GM21717 (cell line): Measurements from ENCODE around the gene SRRT.
"Not testable (repeated sequence)": the region's sequence is repeated elsewhere in the genome, so short reads cannot be mapped to it uniquely, and the experiment has no call there.

Experiments
- ATAC-seq: cut with Tn5 transposase; IDR thresholded peaks from one replicate; pipeline ENCODE4 v1.9.1; 2021; ENCODE audit warnings: mild to moderate bottlenecking, moderate library complexity; ENCODE audit not compliant: unreplicated experiment

SRRT gene

GRCh38 chr7:100854146-100854895 is 20.6 kb upstream of the SRRT start:
- ATAC-seq = no peak

GRCh38 chr7:100854899-100855298 is 20.0 kb upstream of the SRRT start:
- ATAC-seq = not testable (repeated sequence)

- no peak for ATAC-seq
Measured at GRCh38 chr7:100855515-100855914, 19.4 kb upstream of the SRRT start.

GRCh38 chr7:100856871-100857282 is 18.0 kb upstream of the SRRT start:
- ATAC-seq = no peak

GRCh38 chr7:100859856-100860255 is 15.0 kb upstream of the SRRT start:
- no peak for ATAC-seq

GRCh38 chr7:100860702-100861615 is 13.9 kb upstream of the SRRT start:
- ATAC-seq = no peak

- ATAC-seq = no peak
Measured at GRCh38 chr7:100861616-100861985, 13.3 kb upstream of the SRRT start.

- ATAC-seq = no peak
Measured at GRCh38 chr7:100863406-100863950, 11.4 kb upstream of the SRRT start.

GRCh38 chr7:100864263-100864845 is 10.5 kb upstream of the SRRT start:
- ATAC-seq = no peak

GRCh38 chr7:100865372-100865911 is 9.5 kb upstream of the SRRT start:
- no peak for ATAC-seq

- no peak for ATAC-seq
Measured at GRCh38 chr7:100865938-100866728, 8.8 kb upstream of the SRRT start.

GRCh38 chr7:100866729-100867039 is 8.2 kb upstream of the SRRT start:
- ATAC-seq = no peak

- ATAC-seq = no peak
Measured at GRCh38 chr7:100867040-100867775, 7.7 kb upstream of the SRRT start, which contains the start of gene TRIP6. Gene TRIP6 (plus strand): TSS chr7:100867387. CDS start chr7:100867498, 111 bp downstream.

GRCh38 chr7:100867776-100868485 is 7.0 kb upstream of the SRRT start:
- no peak for ATAC-seq

- no peak for ATAC-seq
Measured at GRCh38 chr7:100873599-100874299, 1.2 kb upstream of the SRRT start.

- ATAC-seq = no peak
Measured at GRCh38 chr7:100874300-100874576, 665 bp upstream of the SRRT start.

GRCh38 chr7:100875356-100875751 is 451 bp downstream of the SRRT start:
- ATAC-seq = peak; percentile 22

GRCh38 chr7:100878013-100878412 is 3.1 kb downstream of the SRRT start:
- ATAC-seq = no peak

GRCh38 chr7:100878685-100879084 is 3.8 kb downstream of the SRRT start:
- no peak for ATAC-seq
